Umbilical cord (tissue), 2 donors: Measurements from ENCODE around the gene CREB1. TPM values are rescaled to one million over a fixed set of nuclear protein-coding genes. Genes with fewer than 3 reads are reported as not detected.
A peak's percentile ranks its signal among the peaks of the same experiment; 100 is the strongest.

Source experiments
- DNase-seq: peaks from one replicate; pipeline ENCODE4 v3.0.0-alpha.2; 2015; ENCODE audit warnings: low spot score
- total RNA-seq: library from RNA; depleted of rRNA; stranded (reverse); fragments of >200 nt; gene quantifications from one replicate; pipeline ENCODE4 v1.2.3, GENCODE V29; 2014; ENCODE audit warnings: low replicate concordance; ENCODE audit not compliant: insufficient read depth

Gene CREB1
- total RNA-seq, 1 donor from 2014 or later = 69.6 TPM

GRCh38 chr2:207541933-207542332, 12.2 kb downstream of the CREB1 start:
- DNase-seq = no peak

GRCh38 chr2:207543272-207543671, 13.5 kb downstream of the CREB1 start:
- DNase-seq = no peak

GRCh38 chr2:207546822-207547221, 17.1 kb downstream of the CREB1 start:
- DNase-seq = no peak

- DNase-seq = no peak
These were observed 19.4 kb downstream of the CREB1 start for GRCh38 chr2:207549145-207549544.

- DNase-seq = no peak
These were observed 28.3 kb downstream of the CREB1 start for GRCh38 chr2:207558079-207558491.

GRCh38 chr2:207561386-207562080, 31.8 kb downstream of the CREB1 start:
- DNase-seq = peak; percentile 5

GRCh38 chr2:207565736-207566500, 36.2 kb downstream of the CREB1 start:
- DNase-seq = no peak

- DNase-seq = no peak
These were observed 37.9 kb downstream of the CREB1 start for GRCh38 chr2:207567671-207568070.

- no peak for DNase-seq
These were observed 41.6 kb downstream of the CREB1 start for GRCh38 chr2:207571370-207571769.

GRCh38 chr2:207584952-207585351, 55.2 kb downstream of the CREB1 start:
- no peak for DNase-seq

- DNase-seq = no peak
These were observed 57.5 kb downstream of the CREB1 start for GRCh38 chr2:207587305-207587704.

GRCh38 chr2:207589143-207589542, 59.4 kb downstream of the CREB1 start:
- no peak for DNase-seq

- no peak for DNase-seq
These were observed 63.5 kb downstream of the CREB1 start for GRCh38 chr2:207593277-207593676.

GRCh38 chr2:207594264-207594663, 64.5 kb downstream of the CREB1 start:
- DNase-seq = no peak

GRCh38 chr2:207594731-207595130, 65.0 kb downstream of the CREB1 start:
- no peak for DNase-seq

GRCh38 chr2:207599636-207600035, 69.9 kb downstream of the CREB1 start:
- DNase-seq = peak; percentile 15

- DNase-seq = peak; percentile 38
These were observed 70.5 kb downstream of the CREB1 start for GRCh38 chr2:207600231-207600630.

- DNase-seq = no peak
These were observed 72.0 kb downstream of the CREB1 start for GRCh38 chr2:207601774-207602173.

GRCh38 chr2:207603486-207603885, 73.7 kb downstream of the CREB1 start:
- DNase-seq = no peak

- DNase-seq = no peak
These were observed 76.6 kb downstream of the CREB1 start for GRCh38 chr2:207606399-207606798.

GRCh38 chr2:207606829-207607228, 77.1 kb downstream of the CREB1 start:
- DNase-seq = no peak

- no peak for DNase-seq
These were observed 83.0 kb downstream of the CREB1 start for GRCh38 chr2:207612714-207613113.

- DNase-seq = no peak
These were observed 85.1 kb downstream of the CREB1 start for GRCh38 chr2:207614824-207615223.
